ENCODE results near the gene KDM3A. TPM values are rescaled to one million over a fixed set of nuclear protein-coding genes. Genes with fewer than 3 reads are reported as not detected.

Gene KDM3A
- total and polyA plus RNA-seq, 3 donors from 2014 or later = 88.8 to 126 (median 106) TPM

GRCh38 chr2:86507600-86507999 lies 66.4 kb downstream of the KDM3A start:
- Histone ChIP-seq H3K36me3 (ENCODE audit: low read depth, missing control alignments) (no peaks in the 10 kb centered on the region), H3K9me3 (no peaks in the 10 kb centered on the region), H3K27me3 (no peaks in the 10 kb centered on the region), H3K4me1 (no peaks in the 10 kb centered on the region), H3K27ac (no peak overlapping the region), H3K4me3 (no peak overlapping the region)
- DNase-seq = no peak
- TF ChIP-seq CTCF (IDR thresholded peaks at IDR 0.05) (no peak), POLR2A (IDR thresholded peaks at IDR 0.05) (no peak)
- intact Hi-C loops (cut with DNase I; ENCODE audit: low total_unique reads) = no loop called here
- 90 to 93% methylated on average over 7 of the region's 7 CpGs for WGBS, 2 donors

GRCh38 chr2:86510436-86510933 lies 69.3 kb downstream of the KDM3A start:
- DNase-seq = no peak

GRCh38 chr2:86512034-86512433 lies 70.9 kb downstream of the KDM3A start:
- intact Hi-C loops (cut with DNase I; ENCODE audit: low total_unique reads) = no loop called here
- no peak for DNase-seq
- Histone ChIP-seq H3K27ac (no peak overlapping the region), H3K36me3 (ENCODE audit: low read depth, missing control alignments) (no peaks in the 10 kb centered on the region), H3K27me3 (no peaks in the 10 kb centered on the region), H3K9me3 (no peaks in the 10 kb centered on the region), H3K4me1 (no peaks in the 10 kb centered on the region), H3K4me3 (no peak overlapping the region)
- TF ChIP-seq POLR2A (IDR thresholded peaks at IDR 0.05) = no peak
- TF ChIP-seq CTCF (IDR thresholded peaks at IDR 0.05) = no peak
- 85 to 96% methylated on average over 4 of the region's 4 CpGs for WGBS, 2 donors

More at GRCh38 chr2:86510436-86510933, 69.3 kb downstream of the KDM3A start:
- no peaks in the 10 kb centered on the region for H3K27me3 ChIP-seq
- no peak overlapping the region for H3K27ac ChIP-seq
- TF ChIP-seq POLR2A (IDR thresholded peaks at IDR 0.05) (no peak), CTCF (IDR thresholded peaks at IDR 0.05) (no peak)
- no peaks in the 10 kb centered on the region for H3K4me1 ChIP-seq
- H3K9me3 ChIP-seq = no peaks in the 10 kb centered on the region
- WGBS, 2 donors = 95 to 99% methylated on average over 4 of the region's 4 CpGs
- H3K36me3 ChIP-seq (ENCODE audit: low read depth, missing control alignments) = no peaks in the 10 kb centered on the region
- intact Hi-C loops (cut with DNase I; ENCODE audit: low total_unique reads) = no loop called here
- no peak overlapping the region for H3K4me3 ChIP-seq

- H3K27me3 ChIP-seq = no peaks in the 10 kb centered on the region
- no peaks in the 10 kb centered on the region for H3K36me3 ChIP-seq (ENCODE audit: low read depth, missing control alignments)
- WGBS, 2 donors = 82 to 86% methylated on average over 2 of the region's 2 CpGs
- TF ChIP-seq POLR2A (IDR thresholded peaks at IDR 0.05) (no peak), CTCF (IDR thresholded peaks at IDR 0.05) (no peak)
- intact Hi-C loops (cut with DNase I; ENCODE audit: low total_unique reads) = no loop called here
- no peak overlapping the region for H3K4me3 ChIP-seq
- no peak overlapping the region for H3K27ac ChIP-seq
- H3K4me1 ChIP-seq = no peaks in the 10 kb centered on the region
- no peak for DNase-seq
- H3K9me3 ChIP-seq = no peaks in the 10 kb centered on the region
These were observed 71.7 kb downstream of the KDM3A start for GRCh38 chr2:86512892-86513291.

GRCh38 chr2:86513948-86514660 lies 72.9 kb downstream of the KDM3A start:
- Histone ChIP-seq H3K9me3 (no peaks in the 10 kb centered on the region), H3K27ac (no peak overlapping the region), H3K4me1 (no peaks in the 10 kb centered on the region), H3K4me3 (no peak overlapping the region), H3K27me3 (no peaks in the 10 kb centered on the region), H3K36me3 (ENCODE audit: low read depth, missing control alignments) (no peaks in the 10 kb centered on the region)
- intact Hi-C loops (cut with DNase I; ENCODE audit: low total_unique reads) = no loop called here
- WGBS, 2 donors = 73 to 97% methylated on average over 5 of the region's 5 CpGs
- TF ChIP-seq POLR2A (IDR thresholded peaks at IDR 0.05) = no peak
- TF ChIP-seq CTCF (IDR thresholded peaks at IDR 0.05) = no peak
- no peak for DNase-seq
